DND-41 (cell line): Measurements from ENCODE around the gene EYA2.

ENCODE experiments used
- ATAC-seq: fragments of 200-7000 bp; cut with Tn5 transposase; 3 replicates; pipeline ENCODE4 v1.9.1; 2021; ENCODE audit warnings: low read depth; ENCODE audit not compliant: insufficient read depth
- DNase-seq: peaks from one replicate; pipeline ENCODE4 v3.0.0-alpha.2; 2020
- H2AFZ ChIP-seq: 2 replicates; pipeline ENCODE4 v1.6.0; 2012; ENCODE audit warnings: low read depth, low read length
- H3K27ac ChIP-seq: 2 replicates; pipeline ENCODE4 v1.5.1; 2012; ENCODE audit warnings: low read length, inconsistent platforms
- H3K27me3 ChIP-seq: fragments of 200-600 bp; sonication (generic); 2 replicates; pipeline ENCODE4 v1.6.0; 2012; ENCODE audit warnings: low read length, mild to moderate bottlenecking, inconsistent platforms; ENCODE audit not compliant: insufficient read depth, poor library complexity
- H3K36me3 ChIP-seq: 2 replicates; pipeline ENCODE4 v1.5.1; 2012; ENCODE audit warnings: low read length, inconsistent platforms; ENCODE audit not compliant: insufficient read depth
- H3K4me1 ChIP-seq: 2 replicates; pipeline ENCODE4 v1.5.1; 2012; ENCODE audit warnings: mild to moderate bottlenecking, low read length; ENCODE audit not compliant: insufficient read depth
- H3K4me2 ChIP-seq: 2 replicates; pipeline ENCODE4 v1.6.0; 2012; ENCODE audit warnings: mild to moderate bottlenecking, moderate library complexity, low read length, inconsistent platforms; ENCODE audit not compliant: insufficient read depth
- H3K4me3 ChIP-seq, 2 experiments: fragments of 200-600 bp in 1 of 2; shearing (Covaris generic) in 1 of 2; 2 replicates each; pipeline ENCODE4 v1.5.1; 2012 to 2016; ENCODE audit warnings: inconsistent platforms in 2 of 2, low read length in 2 of 2, mild to moderate bottlenecking in 2 of 2, low read depth in 1 of 2, moderate library complexity in 1 of 2
- H3K79me2 ChIP-seq: 2 replicates; pipeline ENCODE4 v1.6.0; 2012; ENCODE audit warnings: low read length, inconsistent platforms; ENCODE audit not compliant: insufficient read depth
- H3K9ac ChIP-seq: 2 replicates; pipeline ENCODE4 v1.6.0; 2012; ENCODE audit warnings: low read depth, mild to moderate bottlenecking, inconsistent platforms, low read length, moderate library complexity
- H3K9me3 ChIP-seq: 2 replicates; pipeline ENCODE4 v1.5.1; 2012; ENCODE audit warnings: low read length, moderate library complexity, mild to moderate bottlenecking, inconsistent platforms; ENCODE audit not compliant: insufficient read depth, severe bottlenecking
- H4K20me1 ChIP-seq: 2 replicates; pipeline ENCODE4 v1.6.0; 2012; ENCODE audit warnings: low read length; ENCODE audit not compliant: insufficient read depth
- EZH2 ChIP-seq: IDR thresholded peaks from 3 replicates; pipeline ENCODE4 v1.6.1; 2012; ENCODE audit warnings: borderline replicate concordance, low read depth, mild to moderate bottlenecking, moderate library complexity, low read length, inconsistent platforms; ENCODE audit not compliant: severe bottlenecking
- TF ChIP-seq, protein P1 (sequence below): IDR thresholded peaks from 2 replicates; pipeline ENCODE4 v1.5.1; 2012; ENCODE audit warnings: borderline replicate concordance, low read length, moderate library complexity, mild to moderate bottlenecking; ENCODE audit not compliant: poor library complexity, severe bottlenecking; ENCODE audit errors: extremely low read depth

The EYA2 gene

DNA sequence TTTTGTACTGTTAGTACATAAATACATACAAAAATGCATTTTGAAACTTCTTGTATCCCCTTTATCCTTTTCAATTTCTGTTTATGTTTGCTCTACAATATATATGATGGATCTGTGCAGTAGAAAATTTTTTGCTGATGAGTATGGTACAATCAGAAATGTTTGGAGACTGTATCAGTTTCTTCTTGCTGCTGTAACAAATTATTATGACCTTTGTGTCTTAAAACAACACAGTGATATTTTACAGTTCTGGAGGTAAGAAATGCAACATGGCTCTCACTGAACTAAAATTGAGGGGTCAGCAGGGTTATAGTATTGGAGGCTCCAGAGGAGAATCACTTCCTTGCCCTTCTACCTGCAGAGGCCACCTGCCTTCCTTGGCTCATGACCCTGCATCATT lies 184.4 kb downstream of the EYA2 start:
- ATAC-seq (no peak), DNase-seq (no peak)
- Histone ChIP-seq H3K27ac (no peak overlapping the region), H3K79me2 (no peaks in the 10 kb centered on the region), H3K9ac (no peak overlapping the region), H3K36me3 (no peaks in the 10 kb centered on the region), H3K4me2 (no peak overlapping the region), H3K27me3 (peaks cover 4% of the 10 kb centered on the region), H4K20me1 (no peaks in the 10 kb centered on the region), H3K4me1 (no peaks in the 10 kb centered on the region), H3K4me3 (no peak overlapping the region), H2AFZ (no peak overlapping the region), H3K9me3 (no peaks in the 10 kb centered on the region)
- no peak for TF ChIP-seq EZH2
- TF ChIP-seq, protein P1, sequence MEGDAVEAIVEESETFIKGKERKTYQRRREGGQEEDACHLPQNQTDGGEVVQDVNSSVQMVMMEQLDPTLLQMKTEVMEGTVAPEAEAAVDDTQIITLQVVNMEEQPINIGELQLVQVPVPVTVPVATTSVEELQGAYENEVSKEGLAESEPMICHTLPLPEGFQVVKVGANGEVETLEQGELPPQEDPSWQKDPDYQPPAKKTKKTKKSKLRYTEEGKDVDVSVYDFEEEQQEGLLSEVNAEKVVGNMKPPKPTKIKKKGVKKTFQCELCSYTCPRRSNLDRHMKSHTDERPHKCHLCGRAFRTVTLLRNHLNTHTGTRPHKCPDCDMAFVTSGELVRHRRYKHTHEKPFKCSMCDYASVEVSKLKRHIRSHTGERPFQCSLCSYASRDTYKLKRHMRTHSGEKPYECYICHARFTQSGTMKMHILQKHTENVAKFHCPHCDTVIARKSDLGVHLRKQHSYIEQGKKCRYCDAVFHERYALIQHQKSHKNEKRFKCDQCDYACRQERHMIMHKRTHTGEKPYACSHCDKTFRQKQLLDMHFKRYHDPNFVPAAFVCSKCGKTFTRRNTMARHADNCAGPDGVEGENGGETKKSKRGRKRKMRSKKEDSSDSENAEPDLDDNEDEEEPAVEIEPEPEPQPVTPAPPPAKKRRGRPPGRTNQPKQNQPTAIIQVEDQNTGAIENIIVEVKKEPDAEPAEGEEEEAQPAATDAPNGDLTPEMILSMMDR, result no peak

DNA sequence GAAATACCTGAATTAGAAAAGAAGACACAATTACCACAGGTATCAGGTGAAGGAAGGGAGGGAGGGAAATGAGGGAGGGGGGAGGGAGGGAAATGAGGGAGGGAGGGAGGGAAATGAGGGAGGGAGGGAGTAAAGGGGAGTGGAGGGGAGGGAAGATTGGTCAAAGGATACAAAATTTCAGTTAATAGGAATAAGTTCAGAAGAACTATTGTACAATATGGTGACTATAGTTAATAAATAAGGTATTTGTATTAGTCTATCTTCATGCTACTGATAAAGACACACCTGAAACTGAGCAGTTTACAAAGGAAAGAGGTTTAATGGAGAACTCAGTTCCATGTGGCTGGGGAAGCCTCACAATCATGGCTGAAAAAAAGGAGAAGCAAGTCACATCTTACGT lies 185.7 kb downstream of the EYA2 start:
- H3K4me3 ChIP-seq, result no peak overlapping the region
- H3K27ac ChIP-seq, result no peak overlapping the region
- no peaks in the 10 kb centered on the region for H3K36me3 ChIP-seq
- H3K4me2 ChIP-seq, result no peak overlapping the region
- no peaks in the 10 kb centered on the region for H3K9me3 ChIP-seq
- TF ChIP-seq, protein P1, result no peak
- TF ChIP-seq EZH2, result no peak
- DNase-seq (no peak), ATAC-seq (no peak)
- peaks cover 4% of the 10 kb centered on the region for H3K27me3 ChIP-seq
- H2AFZ ChIP-seq, result no peak overlapping the region
- H4K20me1 ChIP-seq, result no peaks in the 10 kb centered on the region
- H3K9ac ChIP-seq, result no peak overlapping the region
- no peaks in the 10 kb centered on the region for H3K79me2 ChIP-seq
- no peaks in the 10 kb centered on the region for H3K4me1 ChIP-seq

DNA sequence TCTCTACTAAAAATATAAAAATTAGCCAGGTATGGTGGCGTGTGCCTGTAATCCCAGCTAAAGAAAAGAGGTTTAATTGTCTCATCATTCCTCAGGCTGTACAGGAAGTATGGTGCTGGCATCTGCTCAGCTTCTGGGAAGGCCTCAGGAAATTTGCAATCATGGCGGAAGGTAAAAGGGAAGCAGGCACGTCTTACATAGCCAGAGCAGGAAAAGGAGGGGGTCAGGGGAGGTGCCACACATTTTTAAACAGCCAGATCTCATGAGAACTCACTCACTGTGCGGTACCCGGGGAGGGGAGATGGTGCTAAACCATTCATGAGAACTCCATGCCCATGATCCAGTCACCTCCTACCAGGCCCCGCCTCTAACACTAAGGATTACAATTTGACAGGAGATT lies 191.7 kb downstream of the EYA2 start:
- no peaks in the 10 kb centered on the region for H3K9me3 ChIP-seq
- H3K4me2 ChIP-seq, result no peak overlapping the region
- no peaks in the 10 kb centered on the region for H4K20me1 ChIP-seq
- H3K4me1 ChIP-seq, result no peaks in the 10 kb centered on the region
- no peaks in the 10 kb centered on the region for H3K27me3 ChIP-seq
- DNase-seq (no peak), ATAC-seq (no peak)
- no peak overlapping the region for H3K9ac ChIP-seq
- H3K36me3 ChIP-seq, result no peaks in the 10 kb centered on the region
- H3K79me2 ChIP-seq, result no peaks in the 10 kb centered on the region
- TF ChIP-seq EZH2, result no peak
- TF ChIP-seq, protein P1, result no peak
- no peak overlapping the region for H2AFZ ChIP-seq
- no peak overlapping the region for H3K27ac ChIP-seq
- H3K4me3 ChIP-seq, result no peak overlapping the region

DNA sequence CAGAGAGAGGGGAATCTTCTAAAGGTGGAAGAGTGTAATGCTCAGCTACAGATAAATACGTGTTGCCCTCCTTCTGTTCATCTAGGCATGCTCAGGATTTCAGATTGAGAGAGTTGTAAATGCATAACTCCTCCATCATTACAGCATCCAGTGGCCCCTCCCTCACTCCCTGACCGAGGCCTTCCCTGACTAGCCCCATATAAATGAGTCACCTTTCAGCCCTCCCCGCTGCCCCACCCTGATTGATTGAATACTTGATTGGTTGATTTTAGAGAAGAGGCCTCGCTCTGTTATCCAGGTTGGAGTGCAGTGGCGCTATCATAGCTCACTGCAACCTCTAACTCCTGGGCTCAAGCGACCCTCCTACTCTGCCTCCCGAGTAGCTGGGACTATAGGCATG lies 193.7 kb downstream of the EYA2 start:
- Histone ChIP-seq H3K9me3 (no peaks in the 10 kb centered on the region), H2AFZ (no peak overlapping the region), H4K20me1 (no peaks in the 10 kb centered on the region), H3K27me3 (no peaks in the 10 kb centered on the region), H3K9ac (no peak overlapping the region), H3K79me2 (no peaks in the 10 kb centered on the region), H3K4me3 (no peak overlapping the region), H3K27ac (no peak overlapping the region), H3K4me2 (no peak overlapping the region), H3K4me1 (no peaks in the 10 kb centered on the region), H3K36me3 (no peaks in the 10 kb centered on the region)
- no peak for DNase-seq
- ATAC-seq, result no peak
- TF ChIP-seq, protein P1, result no peak
- TF ChIP-seq EZH2, result no peak
